ENCODE measurements around the gene CACNA1B.
"Not testable (repeated sequence)": the region's sequence is repeated elsewhere in the genome, so short reads cannot be mapped to it uniquely, and the experiment has no call there.

Gene CACNA1B

GRCh38 chr9:138114501-138115245, 237.1 kb downstream of the CACNA1B start:
- DNase-seq (ENCODE audit: low read depth in 3 of 3): no peak

- no peak for DNase-seq (ENCODE audit: low read depth in 3 of 3)
Observed at GRCh38 chr9:138115506-138115905, 237.9 kb downstream of the CACNA1B start.

GRCh38 chr9:138116521-138116920, 238.9 kb downstream of the CACNA1B start:
- DNase-seq (ENCODE audit: low read depth in 3 of 3): no peak

- no peak for DNase-seq (ENCODE audit: low read depth in 3 of 3)
Observed at GRCh38 chr9:138117101-138117750, 239.6 kb downstream of the CACNA1B start.

- no peak for DNase-seq (ENCODE audit: low read depth in 3 of 3)
Observed at GRCh38 chr9:138117836-138118235, 240.3 kb downstream of the CACNA1B start.

GRCh38 chr9:138118601-138119071, 241.1 kb downstream of the CACNA1B start:
- no peak for DNase-seq (ENCODE audit: low read depth in 3 of 3)

- DNase-seq (ENCODE audit: low read depth in 3 of 3): no peak
Observed at GRCh38 chr9:138119202-138120027, 241.8 kb downstream of the CACNA1B start.

- DNase-seq (ENCODE audit: low read depth in 3 of 3): no peak
Observed at GRCh38 chr9:138120072-138120471, 242.5 kb downstream of the CACNA1B start.

GRCh38 chr9:138120511-138121437, 243.2 kb downstream of the CACNA1B start:
- DNase-seq (ENCODE audit: low read depth in 3 of 3): no peak

- no peak for DNase-seq (ENCODE audit: low read depth in 3 of 3)
Observed at GRCh38 chr9:138121438-138122050, 244.0 kb downstream of the CACNA1B start.

GRCh38 chr9:138122201-138122600, 244.6 kb downstream of the CACNA1B start:
- no peak for DNase-seq (ENCODE audit: low read depth in 3 of 3)

- DNase-seq (ENCODE audit: low read depth in 3 of 3): no peak
Observed at GRCh38 chr9:138122676-138123075, 245.1 kb downstream of the CACNA1B start.

GRCh38 chr9:138123086-138123485, 245.5 kb downstream of the CACNA1B start:
- DNase-seq (ENCODE audit: low read depth in 3 of 3): no peak

- not testable (repeated sequence) for DNase-seq (ENCODE audit: low read depth in 3 of 3)
Observed at GRCh38 chr9:138126090-138126857, 248.7 kb downstream of the CACNA1B start.

- DNase-seq (ENCODE audit: low read depth in 3 of 3): not testable (repeated sequence)
Observed at GRCh38 chr9:138126858-138127584, 249.4 kb downstream of the CACNA1B start.

- not testable (repeated sequence) for DNase-seq (ENCODE audit: low read depth in 3 of 3)
Observed at GRCh38 chr9:138128027-138128426, 250.4 kb downstream of the CACNA1B start.

GRCh38 chr9:138129318-138129717, 251.7 kb downstream of the CACNA1B start:
- not testable (repeated sequence) for DNase-seq (ENCODE audit: low read depth in 3 of 3)

- not testable (repeated sequence) for DNase-seq (ENCODE audit: low read depth in 3 of 3)
Observed at GRCh38 chr9:138132946-138133705, 255.5 kb downstream of the CACNA1B start.

Measured in stimulated activated CD4-positive, alpha-beta T cell treated with anti-CD3 and anti-CD28 coated beads, TNF-alpha, amount 100 ng/mL, for 4 hours (primary cell).